HG03457 (cell line): ENCODE measurements around the gene HK2.
A peak's percentile ranks its signal among the peaks of the same experiment; 100 is the strongest.
"Not testable (repeated sequence)": the region's sequence is repeated elsewhere in the genome, so short reads cannot be mapped to it uniquely, and the experiment has no call there.

ENCODE experiments used
- ATAC-seq: cut with Tn5 transposase; IDR thresholded peaks from one replicate; pipeline ENCODE4 v1.9.1; 2021; ENCODE audit warnings: moderate number of reproducible peaks; ENCODE audit not compliant: unreplicated experiment

The HK2 gene

GRCh38 chr2:74833418-74834233 lies at the start of gene HK2:
Gene HK2 (plus strand): TSS chr2:74834127. CDS start chr2:74834581, 454 bp downstream.
- peak; percentile 78 for ATAC-seq

- ATAC-seq = no peak
Measured at GRCh38 chr2:74789271-74789670, 44.7 kb upstream of the HK2 start.

DNA sequence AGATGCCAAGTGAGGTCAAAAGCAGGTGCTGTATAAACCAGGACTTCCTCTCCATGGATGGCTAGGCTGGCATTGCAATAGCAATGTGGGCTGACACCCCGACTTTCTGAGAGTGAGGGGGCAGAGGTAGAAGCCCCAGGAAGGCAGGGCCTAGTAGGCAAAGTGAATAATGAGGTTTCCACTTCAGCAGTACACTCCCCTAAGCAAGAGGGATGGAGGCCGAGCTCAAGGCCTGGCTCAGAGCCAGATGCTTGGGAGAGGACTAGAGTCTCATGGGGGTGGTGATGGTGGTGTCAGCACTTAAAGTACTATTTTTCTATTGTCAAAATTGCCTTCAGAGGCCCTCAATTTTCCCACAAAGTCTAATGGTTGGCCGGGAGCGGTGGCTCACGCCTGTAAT lies 41.6 kb upstream of the HK2 start:
- ATAC-seq = no peak

DNA sequence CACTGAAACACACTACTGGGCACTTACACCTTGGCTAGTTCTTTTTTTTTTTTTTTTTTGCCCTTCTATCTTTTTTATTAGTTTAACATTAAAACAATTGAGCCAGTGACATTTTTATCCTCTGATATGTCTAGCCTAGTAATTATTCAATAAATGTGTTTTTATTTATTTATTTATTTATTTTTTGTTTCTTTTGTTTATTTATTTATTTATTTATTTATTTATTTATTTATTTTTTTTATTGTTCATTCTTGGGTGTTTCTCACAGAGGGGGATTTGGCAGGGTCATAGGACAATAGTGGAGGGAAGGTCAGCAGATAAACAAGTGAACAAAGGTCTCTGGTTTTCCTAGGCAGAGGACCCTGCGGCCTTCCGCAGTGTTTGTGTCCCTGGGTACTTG lies 39.0 kb upstream of the HK2 start:
- not testable (repeated sequence) for ATAC-seq

DNA sequence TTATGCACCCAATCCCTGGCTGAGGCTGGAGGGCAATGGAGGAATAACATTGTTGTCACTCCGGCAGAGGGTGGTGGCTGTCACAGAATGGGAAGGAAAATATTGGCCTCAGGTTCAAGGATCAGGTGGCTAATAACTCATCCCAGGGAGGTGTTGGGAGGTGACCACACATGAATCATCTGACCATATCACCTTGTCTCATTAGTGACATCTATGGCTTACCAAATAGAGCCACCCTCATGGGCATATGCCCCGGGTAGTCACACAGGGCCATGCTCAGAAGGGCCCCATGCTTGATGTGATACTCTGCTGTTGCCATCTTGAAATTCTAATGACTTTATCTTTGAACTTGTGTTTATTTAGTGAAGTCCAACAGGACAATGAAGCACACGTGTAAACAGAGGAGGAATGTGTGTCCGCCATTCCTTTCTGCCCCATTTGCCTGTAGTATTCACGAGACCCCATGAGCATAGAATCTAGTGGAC lies 27.5 kb upstream of the HK2 start:
- no peak for ATAC-seq

DNA sequence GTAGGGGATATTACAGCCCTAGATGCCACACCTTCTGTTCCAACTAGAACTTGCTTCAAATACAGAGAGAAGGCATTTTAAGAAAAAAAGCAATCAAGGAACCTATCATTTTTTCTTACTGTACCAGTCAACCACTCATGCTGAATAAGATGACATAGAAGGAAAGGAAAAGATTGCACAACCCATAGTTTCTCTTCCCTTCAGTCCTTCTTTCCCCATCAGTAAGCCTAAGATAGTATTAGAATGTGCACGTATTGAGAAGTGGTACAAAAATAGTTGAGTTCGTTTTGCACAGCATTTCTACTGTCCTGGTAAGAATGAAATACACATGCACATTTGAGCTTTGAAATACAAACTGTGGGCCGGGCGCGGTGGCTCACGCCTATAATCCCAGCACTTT lies 27.0 kb upstream of the HK2 start:
- ATAC-seq = no peak

- no peak for ATAC-seq
Measured at GRCh38 chr2:74812787-74813590, 20.9 kb upstream of the HK2 start.

DNA sequence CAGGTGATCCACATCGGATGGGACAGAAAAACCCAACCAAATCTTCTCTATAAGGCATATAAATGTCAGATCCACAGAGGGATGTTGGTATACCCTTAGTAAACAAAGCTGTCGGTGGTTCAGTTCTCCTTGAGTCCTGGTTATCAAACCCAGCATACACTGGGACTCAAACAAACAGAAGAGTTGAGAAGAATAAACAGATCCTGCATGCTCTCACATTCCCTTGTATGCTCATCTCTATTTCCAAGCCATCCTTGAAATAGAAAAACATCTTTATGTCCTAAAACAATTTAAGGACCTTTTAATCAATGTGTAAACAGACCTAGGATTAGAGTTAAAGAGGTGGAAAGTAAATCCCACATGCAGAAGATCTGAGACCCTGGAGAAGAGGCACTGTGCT lies 19.8 kb upstream of the HK2 start:
- ATAC-seq = no peak

DNA sequence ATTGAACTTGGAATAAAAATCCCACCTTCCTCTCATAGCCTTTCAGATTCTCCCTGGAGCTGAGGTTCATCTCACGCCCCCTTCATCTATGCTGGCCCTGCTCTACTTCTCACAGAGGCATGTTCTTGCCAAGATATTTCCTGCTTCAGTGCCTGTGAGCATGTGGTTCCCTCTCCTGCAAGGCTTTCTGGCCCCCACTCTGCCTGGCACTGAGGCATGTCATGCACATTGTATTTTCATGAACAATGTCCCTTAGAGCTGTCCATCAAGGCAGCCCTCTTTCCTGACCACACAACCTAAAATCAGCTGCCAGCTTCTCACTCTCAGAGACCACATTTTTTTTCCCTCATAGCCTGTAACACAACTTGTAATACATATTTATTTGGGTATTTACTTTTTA lies 18.0 kb upstream of the HK2 start:
- no peak for ATAC-seq

GRCh38 chr2:74816540-74817303 lies 17.2 kb upstream of the HK2 start:
- peak; percentile 45 for ATAC-seq

- ATAC-seq = no peak
Measured at GRCh38 chr2:74817304-74817675, 16.6 kb upstream of the HK2 start.

- ATAC-seq = no peak
Measured at GRCh38 chr2:74819702-74820101, 14.2 kb upstream of the HK2 start.

DNA sequence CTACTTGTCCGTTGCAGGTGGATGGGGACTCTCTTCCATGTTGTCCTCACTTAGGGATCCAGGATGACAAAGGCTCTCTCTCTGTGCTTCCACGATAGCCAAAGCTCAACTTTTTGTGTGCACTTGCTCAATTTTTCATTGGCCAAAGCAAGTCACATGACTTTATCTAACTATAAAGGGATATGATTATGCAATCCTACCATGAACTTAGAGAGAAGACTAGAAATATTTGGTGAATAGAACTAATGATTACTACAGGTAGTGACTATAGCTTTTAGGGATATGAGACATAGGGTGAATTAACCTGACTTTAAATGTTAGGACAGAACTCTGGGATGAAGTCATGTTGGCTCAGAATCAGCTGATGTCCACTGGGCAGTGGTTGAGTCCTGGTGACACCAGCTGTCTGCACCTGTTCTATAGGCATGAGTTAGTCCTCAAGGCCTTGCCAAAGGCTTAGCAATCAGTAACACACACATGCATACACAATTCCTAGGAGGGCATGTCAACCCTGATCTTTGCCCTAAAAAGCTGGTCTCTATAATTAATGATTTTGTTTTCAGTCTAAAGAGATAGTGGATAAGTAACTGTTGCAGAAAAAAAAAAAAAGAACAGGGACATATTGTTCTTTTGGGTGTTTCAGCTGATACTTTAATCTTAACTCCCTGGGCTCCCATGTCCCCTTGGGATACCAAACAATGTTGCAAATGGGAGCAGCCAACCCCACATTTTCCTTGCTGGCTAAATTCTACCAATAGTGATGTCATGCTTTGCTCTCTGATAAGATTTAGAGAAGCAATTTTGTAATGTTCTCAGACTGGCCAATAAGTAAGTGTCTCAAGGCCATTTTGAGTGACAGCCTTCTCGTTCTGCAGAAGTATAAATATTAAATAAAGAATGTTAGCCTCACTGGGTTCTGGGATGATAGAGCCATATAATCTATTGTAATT lies 12.5 kb upstream of the HK2 start:
- ATAC-seq = no peak

DNA sequence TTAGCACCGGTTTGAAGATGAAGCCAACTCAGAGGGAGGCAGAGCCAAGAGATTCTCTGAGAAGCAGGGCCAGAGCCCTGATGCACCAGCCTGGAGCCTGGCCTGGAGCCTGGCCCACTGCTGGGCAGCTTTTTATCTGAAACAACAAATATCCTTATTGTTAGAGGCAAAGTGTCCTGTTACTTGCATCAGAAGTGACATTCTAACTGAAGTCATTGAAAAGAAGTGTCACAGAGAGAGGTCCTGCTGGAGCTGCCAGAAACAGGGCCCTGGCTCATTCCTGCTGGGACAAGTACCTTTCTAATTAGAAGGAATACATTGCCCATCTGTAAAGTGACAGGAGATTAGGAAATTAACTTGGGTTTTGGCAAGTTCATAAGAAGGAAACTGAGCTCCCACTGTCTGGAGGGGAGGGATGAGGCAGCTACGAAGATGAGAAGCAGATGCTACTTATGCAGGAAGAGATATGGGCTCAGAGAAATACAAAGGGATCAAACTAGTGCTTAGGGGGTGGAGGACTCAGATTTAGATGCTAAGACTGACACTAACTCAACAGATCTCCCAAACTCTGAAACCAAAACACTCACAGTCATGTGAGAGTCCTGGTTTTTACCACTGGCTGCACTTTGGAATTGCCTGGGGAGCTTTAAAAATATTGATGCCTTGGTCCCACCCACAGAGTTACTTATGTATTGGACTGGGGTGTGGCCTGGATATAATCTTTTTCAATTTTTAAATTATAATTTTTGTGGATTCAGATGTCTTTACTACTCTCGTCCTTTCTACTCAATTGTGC lies 11.0 kb upstream of the HK2 start:
- no peak for ATAC-seq

- ATAC-seq = no peak
Measured at GRCh38 chr2:74824679-74825078, 9.2 kb upstream of the HK2 start.

- ATAC-seq = no peak
Measured at GRCh38 chr2:74828543-74828942, 5.4 kb upstream of the HK2 start.

GRCh38 chr2:74831693-74832530 lies 2.0 kb upstream of the HK2 start:
- ATAC-seq = no peak

DNA sequence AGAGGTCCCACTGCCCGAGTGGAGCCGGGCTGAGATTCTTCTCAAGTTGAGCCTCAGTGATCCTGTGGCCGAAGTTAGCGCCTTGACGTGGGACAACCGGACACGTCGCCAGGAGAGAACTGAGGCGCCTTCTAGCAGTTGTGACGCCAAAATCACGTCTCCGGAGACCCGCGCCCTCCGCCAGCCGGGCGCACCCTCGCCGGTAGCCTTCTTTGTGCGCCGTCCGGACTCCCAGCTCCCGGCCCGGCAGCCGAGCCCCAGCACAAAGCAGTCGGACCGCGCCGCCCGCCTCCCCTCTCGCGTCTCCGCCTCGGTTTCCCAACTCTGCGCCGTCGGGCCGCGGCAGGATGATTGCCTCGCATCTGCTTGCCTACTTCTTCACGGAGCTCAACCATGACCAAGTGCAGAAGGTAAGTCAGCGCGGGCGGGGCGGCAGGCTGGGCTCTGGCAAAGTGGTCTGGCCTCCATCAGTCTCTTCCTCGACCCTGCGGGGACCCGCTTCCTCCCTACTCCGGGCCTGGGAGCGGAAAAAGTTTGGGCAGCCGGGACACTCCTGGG lies 386 bp downstream of the HK2 start:
- peak; percentile 8 for ATAC-seq
